Activated T-cell treated with anti-CD3 and anti-CD28 coated beads for 48 hours (primary cell): Measurements from ENCODE around the gene PRDM2.
A peak's percentile ranks its signal among the peaks of the same experiment; 100 is the strongest.

ENCODE experiments used
- DNase-seq: peaks from one replicate; pipeline ENCODE4 v3.0.0-alpha.2; 2020; ENCODE audit warnings: low read depth

PRDM2 gene

DNA sequence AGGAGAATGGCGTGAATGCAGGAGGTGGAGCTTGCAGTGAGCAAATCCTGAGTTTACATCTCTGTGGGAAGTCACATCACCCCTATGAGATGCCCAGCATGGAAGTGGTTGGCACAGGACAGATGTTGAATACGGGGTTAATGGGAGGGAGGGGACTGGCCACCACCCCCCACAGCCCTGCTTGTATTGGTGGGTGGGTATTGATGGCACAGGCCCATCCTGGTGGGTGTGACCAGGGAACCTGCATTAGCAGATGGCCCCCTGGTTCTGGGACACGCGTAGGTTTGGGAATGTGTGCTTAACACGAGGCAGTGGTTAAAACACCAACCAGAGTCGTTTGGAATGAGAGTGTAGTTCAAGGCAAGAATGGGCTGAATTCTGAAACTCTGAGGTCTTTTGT lies 117.9 kb downstream of the PRDM2 start:
- no peak for DNase-seq

DNA sequence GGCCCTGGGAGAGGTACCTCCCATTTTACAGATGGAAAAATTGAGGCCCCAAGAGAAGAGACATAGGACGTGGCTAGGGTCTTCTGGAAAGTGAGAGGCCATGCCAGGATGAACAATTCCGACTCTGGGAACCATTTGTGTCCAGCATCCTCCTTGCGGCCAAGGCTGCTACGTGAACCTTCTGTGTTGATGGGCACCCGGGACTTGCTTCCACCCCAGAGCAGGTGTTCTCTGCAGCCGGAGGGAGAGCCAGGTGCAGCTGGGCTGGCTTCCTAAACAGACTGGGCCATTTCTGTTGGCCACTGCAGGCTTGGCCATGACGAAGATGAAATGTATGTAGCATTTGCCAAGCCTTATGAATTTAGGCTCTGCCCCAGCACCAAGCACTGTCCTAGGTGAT lies 118.9 kb downstream of the PRDM2 start:
- no peak for DNase-seq

- no peak for DNase-seq
These were observed 119.7 kb downstream of the PRDM2 start for GRCh38 chr1:13819642-13820041.

DNA sequence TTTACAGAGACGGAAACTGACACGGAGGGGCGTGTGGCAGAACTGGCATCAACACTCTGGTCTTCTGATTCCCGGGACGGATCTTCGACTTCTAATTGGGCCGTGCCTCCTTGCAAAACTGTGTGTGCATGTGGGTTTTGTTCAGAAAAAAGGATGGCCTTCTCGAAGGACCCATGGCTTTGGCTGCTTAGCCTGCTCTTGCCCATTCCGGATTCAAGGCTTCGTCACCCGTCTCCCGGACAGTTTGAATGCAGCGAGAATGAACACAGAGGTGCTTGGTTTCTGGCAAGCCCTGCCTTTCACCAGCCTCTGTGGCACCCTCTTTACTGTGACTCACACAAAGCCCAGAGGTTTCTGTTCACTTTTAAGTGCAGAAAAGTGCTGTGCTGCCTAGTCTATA lies 120.1 kb downstream of the PRDM2 start:
- no peak for DNase-seq

DNA sequence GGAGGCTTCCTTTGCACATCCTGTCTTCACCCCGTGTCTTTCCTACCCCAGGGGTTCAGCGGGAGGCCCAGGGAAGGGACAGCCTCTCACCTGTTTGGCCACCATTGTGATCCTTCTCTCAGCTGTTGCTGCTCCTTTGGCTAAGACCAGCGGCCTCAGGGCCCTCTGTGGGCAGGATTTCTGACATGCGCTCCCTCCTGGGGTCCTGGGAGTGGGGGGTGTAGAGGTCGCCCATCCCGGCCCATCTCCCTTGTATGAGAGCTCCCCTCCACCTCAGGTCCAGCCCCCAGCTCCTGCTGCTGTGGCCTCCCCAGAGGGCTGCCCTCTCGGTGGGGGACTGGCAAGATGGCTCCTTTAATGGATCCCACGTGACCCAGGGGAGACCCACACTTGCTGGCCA lies 120.5 kb downstream of the PRDM2 start:
- DNase-seq: no peak

- DNase-seq: no peak
These were observed 123.3 kb downstream of the PRDM2 start for GRCh38 chr1:13823126-13823880.

- no peak for DNase-seq
These were observed 123.9 kb downstream of the PRDM2 start for GRCh38 chr1:13823936-13824335.

GRCh38 chr1:13824626-13825025 lies 124.6 kb downstream of the PRDM2 start:
- no peak for DNase-seq

GRCh38 chr1:13825033-13825432 lies 125.0 kb downstream of the PRDM2 start:
- DNase-seq: no peak

- DNase-seq: no peak
These were observed 126.0 kb downstream of the PRDM2 start for GRCh38 chr1:13826009-13826408.

DNA sequence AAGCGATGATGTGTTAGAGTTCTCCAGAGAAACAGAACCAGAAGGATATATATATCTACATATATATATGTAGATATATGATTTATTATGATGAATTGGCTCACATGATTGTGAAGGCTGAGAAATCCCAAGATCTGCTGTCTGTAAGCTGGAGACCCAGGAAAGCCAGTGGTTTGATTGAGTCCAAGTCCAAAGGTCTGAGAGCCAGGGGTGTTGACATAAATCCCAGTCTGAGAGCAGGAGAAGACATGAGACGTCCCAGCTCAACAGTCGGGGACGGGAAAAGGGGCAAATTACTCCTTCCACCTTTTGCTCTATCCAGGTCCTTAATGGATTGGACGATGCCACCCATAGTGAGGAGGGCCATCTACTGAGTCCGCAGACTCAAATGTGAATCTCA lies 126.6 kb downstream of the PRDM2 start:
- DNase-seq: no peak

GRCh38 chr1:13828454-13829151 lies 128.6 kb downstream of the PRDM2 start:
- peak; percentile 36 for DNase-seq

- DNase-seq: no peak
These were observed 129.3 kb downstream of the PRDM2 start for GRCh38 chr1:13829152-13829769.

GRCh38 chr1:13830170-13830569 lies 130.2 kb downstream of the PRDM2 start:
- DNase-seq: no peak

GRCh38 chr1:13830616-13831280 lies 130.8 kb downstream of the PRDM2 start:
- DNase-seq: no peak

DNA sequence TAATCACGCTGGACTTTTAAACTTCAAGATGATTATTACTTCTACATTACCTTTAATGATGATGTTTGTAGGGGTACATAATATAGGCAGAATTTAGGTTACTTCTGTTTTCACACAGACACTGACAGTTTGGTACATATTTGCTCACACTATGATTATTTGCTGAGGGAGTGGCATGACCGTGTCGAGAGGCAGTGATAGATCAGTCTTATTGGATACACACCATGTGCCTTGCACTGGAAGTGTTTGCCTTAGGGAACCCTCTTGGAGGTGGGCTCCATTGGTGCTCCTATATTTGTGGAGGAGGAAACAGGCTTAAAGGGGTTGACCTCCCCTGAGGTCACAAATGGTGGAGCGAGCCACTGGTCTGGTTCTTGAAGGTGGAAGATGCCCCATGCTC lies 132.1 kb downstream of the PRDM2 start:
- no peak for DNase-seq

DNA sequence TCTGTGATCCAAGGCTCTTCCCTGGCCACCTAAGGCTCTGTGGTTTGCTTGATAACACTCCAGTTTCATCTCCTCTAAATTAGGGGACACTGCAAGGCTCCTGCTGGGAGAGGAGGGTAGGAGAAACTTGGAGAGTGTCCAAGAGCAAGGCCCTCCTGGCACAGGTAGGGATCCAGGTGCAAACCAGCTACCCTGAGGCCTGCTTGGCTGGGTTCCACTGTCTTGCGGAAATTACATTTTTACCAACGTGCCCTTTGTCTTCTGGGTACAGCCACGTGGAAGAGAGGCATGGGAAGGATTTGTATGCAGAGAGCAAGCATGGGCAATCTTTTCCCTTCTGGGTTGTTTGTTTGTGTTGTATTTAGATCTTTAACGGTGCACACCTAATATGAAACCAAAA lies 132.5 kb downstream of the PRDM2 start:
- DNase-seq: no peak

GRCh38 chr1:13836136-13836535 lies 136.1 kb downstream of the PRDM2 start:
- no peak for DNase-seq

DNA sequence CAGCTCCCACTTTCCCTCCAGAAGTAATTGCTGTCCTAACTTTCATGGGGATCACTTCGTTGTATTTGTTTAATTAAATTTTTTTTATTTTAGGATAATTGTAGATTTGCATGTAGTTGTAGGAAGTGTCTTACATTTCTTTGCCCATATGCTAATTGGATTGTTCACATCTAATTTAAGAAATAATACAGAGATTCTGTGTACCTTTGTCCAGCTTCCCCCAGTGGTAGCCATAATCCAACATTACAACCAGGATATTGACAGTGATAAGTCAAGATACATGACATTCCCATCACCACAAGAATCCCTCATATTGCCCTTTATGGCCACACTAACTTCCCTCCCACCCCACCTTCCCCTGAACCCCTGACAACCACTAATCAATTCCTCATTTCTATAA lies 136.6 kb downstream of the PRDM2 start:
- no peak for DNase-seq

GRCh38 chr1:13838236-13838635 lies 138.2 kb downstream of the PRDM2 start:
- DNase-seq: no peak

- DNase-seq: no peak
These were observed 142.5 kb downstream of the PRDM2 start for GRCh38 chr1:13842497-13842896.

GRCh38 chr1:13851726-13852125 lies 151.7 kb downstream of the PRDM2 start:
- DNase-seq: no peak

DNA sequence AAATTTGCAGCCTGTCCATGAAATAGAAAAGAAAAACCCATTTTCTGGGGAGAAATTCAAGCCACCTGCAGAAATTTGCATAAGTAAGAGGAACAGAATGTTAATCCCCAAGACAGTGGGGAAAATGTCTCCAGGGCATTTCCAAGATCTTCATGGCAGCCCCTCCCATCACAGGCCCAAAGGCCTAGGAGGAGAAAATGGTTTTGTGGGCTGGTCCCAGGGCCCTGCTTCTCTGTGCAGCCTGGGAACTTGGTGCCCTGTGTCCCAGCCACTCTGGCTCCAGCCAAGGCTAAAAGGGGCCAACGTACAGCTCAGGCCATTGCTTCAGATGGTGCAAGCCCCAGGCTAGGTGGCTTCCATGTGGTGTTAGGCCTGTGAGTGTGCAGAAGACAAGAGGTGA lies 155.6 kb downstream of the PRDM2 start:
- DNase-seq: no peak
